GM23248 (cell line): ENCODE data around the gene DSTN. TPM values are rescaled to one million over a fixed set of nuclear protein-coding genes. Genes with fewer than 3 reads are reported as not detected.

ENCODE experiments used
- DNase-seq: peaks from one replicate; pipeline ENCODE4 v3.0.0-alpha.2; 2015
- H2AFZ ChIP-seq: fragments of 200-600 bp; sonication (generic); 2 replicates; pipeline ENCODE4 v1.6.1; 2016; ENCODE audit warnings: antibody characterized with exemption
- H3F3A ChIP-seq: fragments of 200-600 bp; sonication (generic); 2 replicates; pipeline ENCODE4 v1.6.1; 2016; ENCODE audit warnings: mild to moderate bottlenecking, antibody characterized with exemption, mixed run types; ENCODE audit not compliant: insufficient read depth
- H3K27ac ChIP-seq: fragments of 200-600 bp; sonication (generic); 2 replicates; pipeline ENCODE4 v1.5.1; 2016; ENCODE audit warnings: mild to moderate bottlenecking
- H3K27me3 ChIP-seq: fragments of 200-600 bp; sonication (generic); replicated peaks from 2 replicates; pipeline ENCODE4 v1.6.1; 2016; ENCODE audit warnings: mild to moderate bottlenecking; ENCODE audit not compliant: insufficient read depth
- H3K36me3 ChIP-seq: fragments of 200-600 bp; sonication (generic); 2 replicates; pipeline ENCODE4 v1.6.1; 2016; ENCODE audit warnings: low read depth, mild to moderate bottlenecking
- H3K4me1 ChIP-seq: fragments of 200-600 bp; sonication (generic); 2 replicates; pipeline ENCODE4 v1.6.1; 2016; ENCODE audit warnings: mild to moderate bottlenecking; ENCODE audit not compliant: insufficient read depth
- H3K4me2 ChIP-seq: fragments of 200-600 bp; sonication (generic); one replicate; pipeline ENCODE4 v1.6.1; 2016; ENCODE audit warnings: mild to moderate bottlenecking; ENCODE audit not compliant: unreplicated experiment
- H3K4me3 ChIP-seq: fragments of 200-600 bp; sonication (generic); 2 replicates; pipeline ENCODE4 v1.5.1; 2016; ENCODE audit warnings: mild to moderate bottlenecking
- H3K79me2 ChIP-seq: fragments of 200-600 bp; sonication (generic); 2 replicates; pipeline ENCODE4 v1.6.1; 2016; ENCODE audit warnings: mild to moderate bottlenecking; ENCODE audit not compliant: insufficient read depth
- H3K9ac ChIP-seq: fragments of 200-600 bp; sonication (generic); 2 replicates; pipeline ENCODE4 v1.6.1; 2016; ENCODE audit warnings: mild to moderate bottlenecking
- H3K9me2 ChIP-seq: fragments of 200-600 bp; sonication (generic); 2 replicates; pipeline ENCODE4 v1.6.1; 2016; ENCODE audit warnings: mixed run types, mild to moderate bottlenecking, moderate library complexity; ENCODE audit not compliant: insufficient read depth
- H3K9me3 ChIP-seq: fragments of 200-600 bp; sonication (generic); one replicate; pipeline ENCODE4 v1.6.1; 2017; ENCODE audit warnings: low read depth
- H4K20me1 ChIP-seq: fragments of 200-600 bp; sonication (generic); 2 replicates; pipeline ENCODE4 v1.6.0; 2016; ENCODE audit not compliant: insufficient read depth
- EZH2 ChIP-seq: fragments of 200-600 bp; sonication (generic); IDR thresholded peaks from 2 replicates; pipeline ENCODE4 v1.6.1; 2018; ENCODE audit warnings: antibody characterized with exemption, mild to moderate bottlenecking; ENCODE audit not compliant: insufficient read depth, poor library complexity, severe bottlenecking
- EZH2phosphoT487 ChIP-seq: fragments of 200-600 bp; sonication (generic); IDR thresholded peaks from 2 replicates; pipeline ENCODE4 v1.6.1; 2018; ENCODE audit warnings: antibody characterized with exemption, moderate library complexity, mild to moderate bottlenecking, low read depth; ENCODE audit not compliant: insufficient read depth
- WGBS, 2 experiments: methylation state at CpG; one replicate each; pipeline ENCODE4 v1.1.6; 2015 to 2017; ENCODE audit warnings: low lambda C conversion rate in 2 of 2, low coverage in 1 of 2; ENCODE audit errors: missing lambda C conversion rate in 2 of 2; 5-methylcytosine and 5-hydroxymethylcytosine counted together
- in situ Hi-C: fragments of 300-500 bp; cut with MboI; formaldehyde crosslinking; loops from 2 replicates; pipeline ENCODE4 v1.15.0; 2020
- polyA plus RNA-seq: library from polyadenylated mRNA; unstranded; fragments of >200 nt; fragmentation: Nextera tagmentation; extraction: Ambion mirVana; gene quantifications from 2 replicates; pipeline ENCODE4 v1.2.1, GENCODE V29; 2016
- total RNA-seq: library from RNA; depleted of rRNA; stranded (reverse); fragments of >200 nt; shearing (Covaris generic); gene quantifications from 2 replicates; pipeline ENCODE4 v1.2.3, GENCODE V29; 2014

The DSTN gene
- total and polyA plus RNA-seq, 2 experiments from 2014 or later = 338 to 610 TPM

GRCh38 chr20:17633850-17634500 lies 64.1 kb downstream of the DSTN start:
- in situ Hi-C loops = loop anchor here (25.0 kb wide), 1 partner anchor 653 kb away; the partner anchor contains the start of gene ZNF133
- H3K4me1 ChIP-seq = no peaks in the 10 kb centered on the region
- no peaks in the 10 kb centered on the region for H4K20me1 ChIP-seq
- no peak overlapping the region for H3K4me3 ChIP-seq
- no peak overlapping the region for H2AFZ ChIP-seq
- 71% methylated on average over 18 of the region's 18 CpGs for WGBS, 2 experiments
- H3K27me3 ChIP-seq = no peaks in the 10 kb centered on the region
- peaks cover 48% of the 10 kb centered on the region for H3K36me3 ChIP-seq
- H3K79me2 ChIP-seq = peaks cover 100% of the 10 kb centered on the region
- no peak for TF ChIP-seq EZH2phosphoT487
- TF ChIP-seq EZH2 = no peak
- no peaks in the 10 kb centered on the region for H3K9me3 ChIP-seq
- no peak overlapping the region for H3K9ac ChIP-seq
- DNase-seq = no peak
- no peaks in the 10 kb centered on the region for H3F3A ChIP-seq
- H3K4me2 ChIP-seq = no peak overlapping the region
- no peaks in the 10 kb centered on the region for H3K9me2 ChIP-seq
- H3K27ac ChIP-seq = no peak overlapping the region

- no peak for DNase-seq
- Histone ChIP-seq H3K36me3 (peaks cover 50% of the 10 kb centered on the region), H4K20me1 (no peaks in the 10 kb centered on the region), H3K9me3 (no peaks in the 10 kb centered on the region), H3K9me2 (no peaks in the 10 kb centered on the region), H3K4me1 (no peaks in the 10 kb centered on the region), H3K79me2 (peaks cover 100% of the 10 kb centered on the region), H3K4me3 (no peak overlapping the region), H3K27me3 (no peaks in the 10 kb centered on the region), H2AFZ (no peak overlapping the region), H3F3A (no peaks in the 10 kb centered on the region), H3K4me2 (no peak overlapping the region), H3K9ac (no peak overlapping the region; the same call in 1 of the 2 replicates), H3K27ac (no peak overlapping the region)
- in situ Hi-C loops = loop anchor here (25.0 kb wide), 1 partner anchor 653 kb away; the partner anchor contains the start of gene ZNF133
- TF ChIP-seq EZH2 (no peak), EZH2phosphoT487 (no peak)
- WGBS, 2 experiments = 67 to 72% methylated on average over 13 of the region's 13 CpGs
Observed at GRCh38 chr20:17634661-17635331, 64.9 kb downstream of the DSTN start.

- no peaks in the 10 kb centered on the region for H3K9me3 ChIP-seq
- no peaks in the 10 kb centered on the region for H4K20me1 ChIP-seq
- H3K27me3 ChIP-seq = no peaks in the 10 kb centered on the region
- H3K9ac ChIP-seq = peak overlapping the region; percentile 40
- H3K27ac ChIP-seq = peak overlapping the region; percentile 23; the same call in 1 of the 2 replicates
- H3K36me3 ChIP-seq = peaks cover 42% of the 10 kb centered on the region; the same call in 1 of the 2 replicates
- H3K79me2 ChIP-seq = peaks cover 100% of the 10 kb centered on the region
- H3F3A ChIP-seq = no peaks in the 10 kb centered on the region
- WGBS, 2 experiments = 59 to 62% methylated on average over 22 to 25 of the region's 25 CpGs
- H2AFZ ChIP-seq = no peak overlapping the region
- H3K4me3 ChIP-seq = no peak overlapping the region
- no peak overlapping the region for H3K4me2 ChIP-seq
- H3K4me1 ChIP-seq = no peaks in the 10 kb centered on the region
- TF ChIP-seq EZH2 = no peak
- no peak for TF ChIP-seq EZH2phosphoT487
- peak; percentile 75 for DNase-seq
- no peaks in the 10 kb centered on the region for H3K9me2 ChIP-seq
- in situ Hi-C loops = loop anchor here (25.0 kb wide), 1 partner anchor 652 kb away; the partner anchor contains the start of gene ZNF133
Observed at GRCh38 chr20:17635332-17636244, 65.7 kb downstream of the DSTN start.
